Measurements from ENCODE around the gene CPLANE1. TPM values are rescaled to one million over a fixed set of nuclear protein-coding genes. Genes with fewer than 3 reads are reported as not detected.

The CPLANE1 gene
- polyA plus RNA-seq, 1 donor (not counting 4 experiments of a cell fraction or from before 2014, with no cell fraction given): 9.2 TPM

DNA sequence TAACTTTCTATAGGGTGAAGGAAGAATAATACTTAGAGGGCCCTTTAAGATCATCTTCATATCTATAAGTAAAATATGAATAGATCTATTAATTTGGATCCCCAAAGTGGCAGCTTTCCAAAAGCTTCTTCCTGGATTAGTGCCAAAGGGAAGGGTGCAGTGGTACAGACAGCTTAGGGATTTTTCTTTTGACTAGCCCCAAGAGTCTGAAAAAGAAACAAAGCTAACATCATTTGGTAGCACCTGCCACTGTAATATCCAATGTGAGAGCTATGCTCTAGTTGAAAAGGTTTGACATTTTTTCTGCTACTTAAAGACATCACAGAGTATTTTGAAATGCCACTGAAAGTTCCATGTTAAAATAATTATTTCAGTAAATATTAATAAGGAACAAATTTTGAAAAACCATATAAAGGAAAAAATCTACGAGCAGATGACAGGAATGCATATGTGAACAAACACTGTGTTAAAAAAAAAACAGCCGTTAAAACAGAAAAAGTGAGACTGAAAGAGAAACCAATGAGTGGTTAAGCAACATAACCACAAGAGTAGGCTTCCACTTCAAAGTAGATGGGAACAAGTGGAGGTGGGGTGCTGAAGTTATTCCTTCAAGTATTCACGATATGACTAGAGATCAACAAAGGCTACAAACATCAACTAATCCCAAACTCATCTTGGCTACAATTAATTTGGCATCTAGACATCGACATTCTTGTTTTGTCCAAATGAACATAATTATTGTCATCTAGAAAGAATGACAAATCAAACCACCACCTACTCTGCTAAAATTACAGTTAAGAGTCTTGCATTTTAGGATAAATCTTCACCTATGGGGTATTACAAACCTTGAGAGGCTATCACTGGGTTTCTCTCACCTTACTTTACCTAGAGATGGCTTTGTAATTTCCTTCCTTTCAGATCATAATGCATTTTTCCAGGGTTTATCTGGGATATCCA, 137.5 kb downstream of the CPLANE1 start:
- Histone ChIP-seq H3K4me1 (ENCODE audit: control insufficient read depth, extremely low read depth, insufficient read depth, low read length) (no peaks in the 10 kb centered on the region), H4K20me1 (ENCODE audit: control insufficient read depth, extremely low read depth, insufficient read depth, low read length) (no peaks in the 10 kb centered on the region), H3K4me2 (ENCODE audit: control insufficient read depth, extremely low read depth, insufficient read depth, low read depth, low read length) (no peak overlapping the region), H3K9me1 (ENCODE audit: control insufficient read depth, extremely low read depth, insufficient read depth, low read length) (no peaks in the 10 kb centered on the region), H3K27ac (ENCODE audit: control insufficient read depth, insufficient read depth, low read length) (no peak overlapping the region), H3K9ac (ENCODE audit: control insufficient read depth, extremely low read depth, insufficient read depth, low read length) (no peak overlapping the region), H2AFZ (ENCODE audit: control insufficient read depth, low read length) (no peak overlapping the region), H3K36me3 (ENCODE audit: control insufficient read depth in 2 of 2, extremely low read depth in 1 of 2, insufficient read depth in 2 of 2, low read length in 2 of 2) (peaks cover 0 to 4% of the 10 kb centered on the region in 2 experiments), H3K4me3 (ENCODE audit: control insufficient read depth in 2 of 3, extremely low read depth in 1 of 3, insufficient read depth in 2 of 3, low read depth in 1 of 3, low read length in 3 of 3) (no peak overlapping the region), H3K9me3 (ENCODE audit: control insufficient read depth, low read depth, low read length) (no peaks in the 10 kb centered on the region), H3K27me3 (ENCODE audit: control insufficient read depth, extremely low read depth, insufficient read depth, low read length) (no peaks in the 10 kb centered on the region), H3K79me2 (ENCODE audit: control insufficient read depth, insufficient read depth, low read length) (no peaks in the 10 kb centered on the region)
- no peak for FAIRE-seq
- dilution Hi-C loops (cut with MboI; ENCODE audit: extremely low pct_ligation_motif_present, low sequenced_read_pairs): no loop called here
- no peak for TF ChIP-seq EZH2 (IDR thresholded peaks at IDR 0.05; ENCODE audit: low read length)
- TF ChIP-seq, protein P1, sequence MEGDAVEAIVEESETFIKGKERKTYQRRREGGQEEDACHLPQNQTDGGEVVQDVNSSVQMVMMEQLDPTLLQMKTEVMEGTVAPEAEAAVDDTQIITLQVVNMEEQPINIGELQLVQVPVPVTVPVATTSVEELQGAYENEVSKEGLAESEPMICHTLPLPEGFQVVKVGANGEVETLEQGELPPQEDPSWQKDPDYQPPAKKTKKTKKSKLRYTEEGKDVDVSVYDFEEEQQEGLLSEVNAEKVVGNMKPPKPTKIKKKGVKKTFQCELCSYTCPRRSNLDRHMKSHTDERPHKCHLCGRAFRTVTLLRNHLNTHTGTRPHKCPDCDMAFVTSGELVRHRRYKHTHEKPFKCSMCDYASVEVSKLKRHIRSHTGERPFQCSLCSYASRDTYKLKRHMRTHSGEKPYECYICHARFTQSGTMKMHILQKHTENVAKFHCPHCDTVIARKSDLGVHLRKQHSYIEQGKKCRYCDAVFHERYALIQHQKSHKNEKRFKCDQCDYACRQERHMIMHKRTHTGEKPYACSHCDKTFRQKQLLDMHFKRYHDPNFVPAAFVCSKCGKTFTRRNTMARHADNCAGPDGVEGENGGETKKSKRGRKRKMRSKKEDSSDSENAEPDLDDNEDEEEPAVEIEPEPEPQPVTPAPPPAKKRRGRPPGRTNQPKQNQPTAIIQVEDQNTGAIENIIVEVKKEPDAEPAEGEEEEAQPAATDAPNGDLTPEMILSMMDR (optimal IDR thresholded peaks at IDR 0.05 in 1 of 3, IDR thresholded peaks at IDR 0.05 in 1 of 3, conservative IDR thresholded peaks at IDR 0.05 in 1 of 3; ENCODE audit: extremely low read depth in 1 of 3, insufficient read depth in 2 of 3, low read length in 3 of 3): no peak
- no peak for DNase-seq (ENCODE audit: low read depth, low spot score)

DNA sequence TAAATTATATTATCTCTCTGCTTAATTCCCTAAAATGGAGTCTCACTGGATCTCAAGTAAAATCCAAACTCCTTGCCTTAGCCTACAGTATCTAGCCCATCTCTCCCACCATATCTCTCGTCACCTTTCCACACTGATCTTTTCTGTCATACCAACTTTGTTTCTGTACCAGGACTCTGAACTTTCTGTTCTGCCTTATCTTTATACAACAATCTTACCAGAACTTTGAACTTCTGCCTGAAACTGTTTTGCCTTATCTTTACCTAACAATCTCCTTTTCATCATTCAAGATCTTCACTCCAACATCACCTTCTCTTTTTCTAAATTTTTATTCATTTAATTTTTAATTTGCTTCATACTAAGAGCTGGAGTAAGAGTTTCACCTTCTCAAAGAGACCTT, 139.0 kb downstream of the CPLANE1 start:
- DNase-seq (ENCODE audit: low read depth, low spot score) (no peak), FAIRE-seq (no peak)
- Histone ChIP-seq H3K9me3 (ENCODE audit: control insufficient read depth, low read depth, low read length) (no peaks in the 10 kb centered on the region), H3K36me3 (ENCODE audit: control insufficient read depth in 2 of 2, extremely low read depth in 1 of 2, insufficient read depth in 2 of 2, low read length in 2 of 2) (peaks cover 0 to 4% of the 10 kb centered on the region in 2 experiments), H3K79me2 (ENCODE audit: control insufficient read depth, insufficient read depth, low read length) (no peaks in the 10 kb centered on the region), H3K9ac (ENCODE audit: control insufficient read depth, extremely low read depth, insufficient read depth, low read length) (no peak overlapping the region), H2AFZ (ENCODE audit: control insufficient read depth, low read length) (no peak overlapping the region), H3K4me3 (ENCODE audit: control insufficient read depth in 2 of 3, extremely low read depth in 1 of 3, insufficient read depth in 2 of 3, low read depth in 1 of 3, low read length in 3 of 3) (no peak overlapping the region), H3K9me1 (ENCODE audit: control insufficient read depth, extremely low read depth, insufficient read depth, low read length) (no peaks in the 10 kb centered on the region), H4K20me1 (ENCODE audit: control insufficient read depth, extremely low read depth, insufficient read depth, low read length) (no peaks in the 10 kb centered on the region), H3K27ac (ENCODE audit: control insufficient read depth, insufficient read depth, low read length) (no peak overlapping the region), H3K4me2 (ENCODE audit: control insufficient read depth, extremely low read depth, insufficient read depth, low read depth, low read length) (no peak overlapping the region), H3K27me3 (ENCODE audit: control insufficient read depth, extremely low read depth, insufficient read depth, low read length) (no peaks in the 10 kb centered on the region), H3K4me1 (ENCODE audit: control insufficient read depth, extremely low read depth, insufficient read depth, low read length) (no peaks in the 10 kb centered on the region)
- no peak for TF ChIP-seq EZH2 (IDR thresholded peaks at IDR 0.05; ENCODE audit: low read length)
- TF ChIP-seq, protein P1 (optimal IDR thresholded peaks at IDR 0.05 in 1 of 3, IDR thresholded peaks at IDR 0.05 in 1 of 3, conservative IDR thresholded peaks at IDR 0.05 in 1 of 3; ENCODE audit: extremely low read depth in 1 of 3, insufficient read depth in 2 of 3, low read length in 3 of 3): no peak
- dilution Hi-C loops (cut with MboI; ENCODE audit: extremely low pct_ligation_motif_present, low sequenced_read_pairs): no loop called here
